A549 (cell line): ENCODE results near the gene ALG14. TPM values are rescaled to one million over a fixed set of nuclear protein-coding genes. Genes with fewer than 3 reads are reported as not detected.

Experiments
- ATAC-seq, 2 experiments: fragments of 200-7000 bp in 1 of 2; fragments of >200 bp in 1 of 2; cut with Nextera tagmentation in 1 of 2; cut with Tn5 transposase in 1 of 2; 3 replicates each; pipeline versions ENCODE4 v1.8.0 to v1.9.1; 2018 to 2020; ENCODE audit warnings: mild to moderate bottlenecking in 1 of 2, moderate library complexity in 1 of 2
- CTCF ChIA-PET: fragments of 300-600 bp; sonication (Branson Sonifier 250); formaldehyde crosslinking; extraction: SDS; loops from one replicate; lab custom pipeline; 2021; ENCODE audit warnings: antibody characterized with exemption, inconsistent platforms; lab: Yijun Ruan, JAX
- POLR2A ChIA-PET: fragments of 350-600 bp; formaldehyde crosslinking; extraction: SDS; loops from one replicate; lab custom pipeline; 2021; ENCODE audit warnings: antibody characterized with exemption, inconsistent platforms; lab: Yijun Ruan, JAX
- DNase-seq, 2 experiments: peaks; one replicate each; pipeline versions ENCODE4 v3.0.0 to v3.0.0-alpha.2; 2011 to 2016; ENCODE audit warnings: low read depth in 1 of 2, low spot score in 1 of 2
- FAIRE-seq: peaks from 2 replicates; lab custom pipeline; 2011; peaks lifted over from hg19 to GRCh38; lab: Jason Lieb, UNC
- H3K27ac ChIP-seq, 2 experiments: fragments of >200 bp; sonication (Bioruptor Twin); formaldehyde crosslinking; 3 replicates each; pipeline ENCODE4 v1.5.1; 2016 to 2017
- H3K4me1 ChIP-seq: fragments of >200 bp; sonication (Bioruptor Twin); formaldehyde crosslinking; 3 replicates; pipeline ENCODE4 v1.6.1; 2016
- H3K4me2 ChIP-seq: fragments of >200 bp; sonication (Bioruptor Twin); formaldehyde crosslinking; 3 replicates; pipeline ENCODE4 v1.6.1; 2016
- H3K4me3 ChIP-seq: fragments of >200 bp; sonication (Bioruptor Twin); formaldehyde crosslinking; 3 replicates; pipeline ENCODE4 v1.5.1; 2016
- H3K9me3 ChIP-seq: fragments of >200 bp; sonication (Bioruptor Twin); formaldehyde crosslinking; 3 replicates; pipeline ENCODE4 v1.6.1; 2016
- BHLHE40 ChIP-seq: IDR thresholded peaks from 2 replicates; pipeline ENCODE4 v1.6.1; 2012; ENCODE audit warnings: low read depth, low read length, inconsistent platforms
- CEBPB ChIP-seq, 2 experiments: fragments of >200 bp in 1 of 2; sonication (Bioruptor Twin) in 1 of 2; formaldehyde crosslinking in 1 of 2; IDR thresholded peaks; 2 replicates each; pipeline ENCODE4 v1.6.1; 2012 to 2016
- CHD4 ChIP-seq: fragments of 200-600 bp; sonication (generic); IDR thresholded peaks from 2 replicates; pipeline ENCODE4 v1.6.1; 2016; ENCODE audit warnings: antibody characterized with exemption, mild to moderate bottlenecking, borderline replicate concordance
- EP300 ChIP-seq, 2 experiments: fragments of >200 bp; sonication (Bioruptor Twin); formaldehyde crosslinking; IDR thresholded peaks; 2 replicates in 1 of 2; 3 replicates in 1 of 2; pipeline ENCODE4 v1.6.1; 2016 to 2017
- FOSB ChIP-seq: fragments of 250-450 bp; sonication (Bioruptor Pico); IDR thresholded peaks from 2 replicates; pipeline ENCODE4 v1.5.0; 2020; ENCODE audit warnings: mild to moderate bottlenecking, moderate library complexity
- FOSL2 ChIP-seq, 2 experiments: fragments of 450-650 bp in 1 of 2; fragments of >200 bp in 1 of 2; sonication (Bioruptor Twin) in 1 of 2; formaldehyde crosslinking; IDR thresholded peaks; 2 replicates each; pipeline versions ENCODE4 v1.5.0 to v1.6.1; 2016 to 2020; ENCODE audit warnings: mild to moderate bottlenecking in 1 of 2, moderate library complexity in 1 of 2
- GATA3 ChIP-seq: IDR thresholded peaks from 2 replicates; pipeline ENCODE4 v1.6.1; 2012; ENCODE audit warnings: borderline replicate concordance
- HOXB5 ChIP-seq: fragments of 250-450 bp; sonication (Bioruptor Pico); IDR thresholded peaks from 2 replicates; pipeline ENCODE4 v1.5.0; 2020; ENCODE audit warnings: mild to moderate bottlenecking, moderate library complexity
- JUN ChIP-seq, 2 experiments: fragments of >200 bp; sonication (Bioruptor Twin); formaldehyde crosslinking; IDR thresholded peaks; 2 replicates in 1 of 2; 3 replicates in 1 of 2; pipeline ENCODE4 v1.6.1; 2016 to 2017
- JUNB ChIP-seq: fragments of >200 bp; sonication (Bioruptor Twin); formaldehyde crosslinking; IDR thresholded peaks from 2 replicates; pipeline ENCODE4 v1.6.1; 2016
- MAFK ChIP-seq: fragments of 450-650 bp; IDR thresholded peaks from 2 replicates; pipeline ENCODE4 v1.6.1; 2014; ENCODE audit not compliant: partially characterized antibody
- MYC ChIP-seq: IDR thresholded peaks from 2 replicates; pipeline ENCODE4 v1.6.1; 2012; ENCODE audit warnings: mild to moderate bottlenecking, inconsistent platforms, low read length, improper control_type of control experiment, borderline replicate concordance
- NFE2L2 ChIP-seq: fragments of 150-350 bp; conservative IDR thresholded peaks from 2 replicates; pipeline ENCODE4 v1.6.1; 2014; ENCODE audit warnings: low read length
- NR3C1 ChIP-seq: fragments of >200 bp; sonication (Bioruptor Twin); formaldehyde crosslinking; IDR thresholded peaks from 3 replicates; pipeline ENCODE4 v1.6.1; 2017
- PHF8 ChIP-seq: fragments of 200-600 bp; sonication (generic); IDR thresholded peaks from 2 replicates; pipeline ENCODE4 v1.6.1; 2016; ENCODE audit warnings: low read depth, mild to moderate bottlenecking, antibody characterized with exemption, moderate library complexity, borderline replicate concordance
- RAD21 ChIP-seq, 2 experiments: fragments of >200 bp in 1 of 2; sonication (Bioruptor Twin) in 1 of 2; formaldehyde crosslinking in 1 of 2; IDR thresholded peaks in 1 of 2; conservative IDR thresholded peaks in 1 of 2; 2 replicates in 1 of 2; 3 replicates in 1 of 2; pipeline ENCODE4 v1.6.1; 2012 to 2018; ENCODE audit warnings: inconsistent platforms in 1 of 2
- RCOR1 ChIP-seq: fragments of 150-350 bp; IDR thresholded peaks from 2 replicates; pipeline ENCODE4 v1.6.1; 2014; ENCODE audit warnings: antibody characterized with exemption, low read length, low read depth
- RFX5 ChIP-seq: fragments of 450-650 bp; IDR thresholded peaks from 2 replicates; pipeline ENCODE4 v1.7.1; 2014; ENCODE audit warnings: antibody characterized with exemption, mild to moderate bottlenecking, moderate library complexity
- SREBF2 ChIP-seq: fragments of 450-650 bp; IDR thresholded peaks from 2 replicates; pipeline ENCODE4 v1.6.1; 2014; ENCODE audit warnings: mild to moderate bottlenecking, moderate library complexity
- TFCP2L1 ChIP-seq: fragments of 250-450 bp; sonication (Bioruptor Pico); IDR thresholded peaks from 2 replicates; pipeline ENCODE4 v1.5.0; 2021; ENCODE audit warnings: mild to moderate bottlenecking
- TP53 ChIP-seq: fragments of 250-450 bp; sonication (Bioruptor Pico); IDR thresholded peaks from 2 replicates; pipeline ENCODE4 v1.5.0; 2021; ENCODE audit warnings: mild to moderate bottlenecking, moderate library complexity
- USF2 ChIP-seq: fragments of 450-650 bp; IDR thresholded peaks from 2 replicates; pipeline ENCODE4 v1.6.1; 2014; ENCODE audit warnings: antibody characterized with exemption
- ZC3H11A ChIP-seq: fragments of 450-650 bp; IDR thresholded peaks from 2 replicates; pipeline ENCODE4 v1.6.1; 2014; ENCODE audit warnings: antibody characterized with exemption, mild to moderate bottlenecking
- ZFP36 ChIP-seq: fragments of 450-650 bp; IDR thresholded peaks from 2 replicates; pipeline ENCODE4 v1.6.1; 2014; ENCODE audit warnings: borderline replicate concordance; ENCODE audit not compliant: partially characterized antibody
- WGBS: methylation state at CpG from one replicate; pipeline ENCODE4 v1.1.6; 2017; ENCODE audit errors: missing lambda C conversion rate; 5-methylcytosine and 5-hydroxymethylcytosine counted together
- polyA plus RNA-seq, 4 experiments: library from polyadenylated mRNA; depleted of rRNA in 3 of 4; stranded (reverse); fragments of >200 nt; fragmentation: RNase III in 1 of 4; extraction: RNeasy Plus Mini Kit Qiagen cat#74134 plus additional on column Dnase treatment in 1 of 4; gene quantifications; 2 replicates in 3 of 4; 3 replicates in 1 of 4; pipeline ENCODE4 v1.2.3, GENCODE V29; 2011 to 2017
- TF ChIP-seq, protein P1 (sequence below): fragments of >200 bp; sonication (Bioruptor Twin); formaldehyde crosslinking; IDR thresholded peaks from 2 replicates; pipeline ENCODE4 v1.6.1; 2016

The ALG14 gene
- polyA plus RNA-seq, 2 of the 4 experiments (the other 2 are of a cell fraction), result 5.0 to 5.4 TPM

DNA sequence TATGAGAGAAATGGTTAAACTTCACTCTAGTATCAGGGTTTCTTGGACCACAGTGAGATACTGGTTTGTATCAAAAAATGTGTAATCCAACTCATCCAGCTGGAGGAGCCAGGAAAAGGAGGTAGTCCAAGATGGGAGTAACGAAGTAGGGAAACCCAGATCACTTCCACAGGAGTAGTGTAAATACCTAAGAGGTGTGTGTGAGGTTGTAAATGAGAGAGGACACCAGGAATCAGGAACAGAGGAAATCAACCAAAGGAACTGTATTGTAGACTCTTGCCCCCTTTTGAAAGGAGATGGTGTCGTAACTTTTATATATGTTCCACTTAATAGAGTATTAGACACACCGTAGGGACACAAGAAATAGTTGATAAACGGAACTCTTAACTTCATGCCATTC lies 24.7 kb upstream of the ALG14 start:
- DNase-seq, result no peak
- CTCF ChIA-PET, result interaction anchor here (0.9 to 1.3 kb wide), 2 partner anchors 9 to 21 kb away, joined by 3 read pairs; no protein-coding TSS in a partner anchor
- POLR2A ChIA-PET, result no interaction called here
- 91% methylated on average over 4 of the region's 4 CpGs for WGBS
- Histone ChIP-seq H3K27ac (peak overlapping the region; percentile 37 to 73; a peak in 1 of 6 replicates), H3K4me3 (no peak overlapping the region)
- no peak for TF ChIP-seq FOSL2 (IDR thresholded peaks at IDR 0.05)
- TF ChIP-seq FOSL2 (CRISPR knock-in tag; IDR thresholded peaks at IDR 0.05), result no peak
- no peak for TF ChIP-seq ZFP36
- TF ChIP-seq TP53, result no peak
- no peak for TF ChIP-seq NR3C1
- no peak for TF ChIP-seq MAFK
- no peak for TF ChIP-seq PHF8
- no peak for TF ChIP-seq ZC3H11A
- no peak for TF ChIP-seq EP300 (IDR thresholded peaks at IDR 0.05)
- no peak for TF ChIP-seq CHD4
- no peak for TF ChIP-seq FOSB (CRISPR knock-in tag)
- TF ChIP-seq, protein P1, sequence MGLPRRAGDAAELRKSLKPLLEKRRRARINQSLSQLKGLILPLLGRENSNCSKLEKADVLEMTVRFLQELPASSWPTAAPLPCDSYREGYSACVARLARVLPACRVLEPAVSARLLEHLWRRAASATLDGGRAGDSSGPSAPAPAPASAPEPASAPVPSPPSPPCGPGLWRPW, result no peak
- no peak for TF ChIP-seq CEBPB (IDR thresholded peaks at IDR 0.05)
- TF ChIP-seq JUN (IDR thresholded peaks at IDR 0.05), result no peak
- no peak for TF ChIP-seq GATA3
- no peak for TF ChIP-seq HOXB5 (CRISPR knock-in tag)
- TF ChIP-seq MYC, result no peak
- no peak for TF ChIP-seq RCOR1
- TF ChIP-seq TFCP2L1 (CRISPR knock-in tag), result no peak
- TF ChIP-seq, all 56 proteins: peak for 0
- ATAC-seq, result no peak
- no peak overlapping the region; the same call in 2 of the 3 replicates for H3K4me2 ChIP-seq
- no peak for FAIRE-seq
- peaks cover 25% of the 10 kb centered on the region for H3K4me1 ChIP-seq
- H3K9me3 ChIP-seq, result no peaks in the 10 kb centered on the region

DNA sequence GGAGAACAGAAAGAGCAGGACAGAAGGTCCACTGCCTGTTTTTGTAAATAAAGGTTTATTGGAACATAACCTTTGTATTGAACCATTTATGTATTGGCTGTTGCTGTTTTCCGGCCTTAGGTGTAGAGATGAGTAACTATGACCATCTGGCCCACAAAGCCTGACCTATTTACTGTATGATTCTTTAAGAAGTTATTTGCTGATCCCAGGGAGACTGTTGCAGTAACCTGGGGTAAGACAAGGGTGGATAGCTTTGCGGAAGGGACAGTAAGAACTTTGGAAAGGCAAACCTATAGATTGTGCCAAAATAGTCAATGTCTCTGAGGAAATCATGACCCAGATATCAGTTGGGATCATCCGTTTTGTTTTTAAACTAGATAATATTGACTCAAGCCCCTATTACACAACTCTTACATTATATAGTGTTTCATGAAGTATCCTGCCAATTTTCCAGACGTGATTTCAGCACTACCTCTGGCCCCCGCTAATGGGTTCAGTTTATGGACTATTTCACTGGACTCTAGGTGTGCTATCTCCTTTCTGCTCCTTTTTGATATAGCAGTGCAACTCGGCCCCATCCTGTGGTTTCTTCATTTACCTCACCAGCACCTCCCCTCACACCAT lies 23.6 kb upstream of the ALG14 start:
- ChIA-PET CTCF (no interaction called here), POLR2A (no interaction called here)
- Histone ChIP-seq H3K9me3 (no peaks in the 10 kb centered on the region), H3K4me3 (no peak overlapping the region), H3K4me2 (peak overlapping the region; percentile 65), H3K27ac (peak overlapping the region; percentile 73 to 80), H3K4me1 (peaks cover 25% of the 10 kb centered on the region)
- FAIRE-seq (no peak), ATAC-seq (peak; percentile 73 to 90; a peak in 5 of 6 replicates), DNase-seq (peak in 1 of 2 experiments; percentile 23)
- TF ChIP-seq NFE2L2 (no peak), USF2 (no peak), JUNB (0 out of 2 replicates have a peak, but pooled peaks have one; percentile 20), CEBPB (IDR thresholded peaks at IDR 0.05) (peak; percentile 38 to 41; a peak in 2 of 4 replicates)
- 38% methylated on average over 6 of the region's 6 CpGs for WGBS

GRCh38 chr1:95095833-95096217 lies 23.1 kb upstream of the ALG14 start:
- peak overlapping the region; percentile 65 for H3K4me2 ChIP-seq
- ATAC-seq (peak; percentile 39 to 68; a peak in 4 of 6 replicates), DNase-seq (peak in 1 of 2 experiments; percentile 25), FAIRE-seq (no peak)
- WGBS, result 18% methylated on average over 2 of the region's 2 CpGs
- CTCF ChIA-PET, result no interaction called here
- no peaks in the 10 kb centered on the region for H3K9me3 ChIP-seq
- POLR2A ChIA-PET, result no interaction called here
- no peak for TF ChIP-seq RAD21 (conservative IDR thresholded peaks at IDR 0.05 in 1 of 2, IDR thresholded peaks at IDR 0.05 in 1 of 2)
- TF ChIP-seq, protein P1, result 0 out of 2 replicates have a peak, but pooled peaks have one; percentile 31
- no peak for TF ChIP-seq USF2
- TF ChIP-seq RFX5, result no peak
- TF ChIP-seq SREBF2, result no peak
- TF ChIP-seq CEBPB (IDR thresholded peaks at IDR 0.05), result peak; percentile 18 to 34; a peak in 1 of 4 replicates
- no peak for TF ChIP-seq BHLHE40
- peaks cover 25% of the 10 kb centered on the region for H3K4me1 ChIP-seq
- no peak overlapping the region for H3K4me3 ChIP-seq
- H3K27ac ChIP-seq, result peak overlapping the region; percentile 73 to 80
